Epithelial cell of prostate (primary cell): ENCODE results near the gene AARSD1.
"Not testable (repeated sequence)": the region's sequence is repeated elsewhere in the genome, so short reads cannot be mapped to it uniquely, and the experiment has no call there.

Experiments used
- DNase-seq: peaks from one replicate; pipeline ENCODE4 v3.0.0-alpha.2; 2011; ENCODE audit warnings: low read depth, low spot score
- H3K27ac ChIP-seq: fragments of 450-650 bp; 2 replicates; pipeline ENCODE4 v1.5.1; 2017; ENCODE audit warnings: mild to moderate bottlenecking

The AARSD1 gene, protein sequence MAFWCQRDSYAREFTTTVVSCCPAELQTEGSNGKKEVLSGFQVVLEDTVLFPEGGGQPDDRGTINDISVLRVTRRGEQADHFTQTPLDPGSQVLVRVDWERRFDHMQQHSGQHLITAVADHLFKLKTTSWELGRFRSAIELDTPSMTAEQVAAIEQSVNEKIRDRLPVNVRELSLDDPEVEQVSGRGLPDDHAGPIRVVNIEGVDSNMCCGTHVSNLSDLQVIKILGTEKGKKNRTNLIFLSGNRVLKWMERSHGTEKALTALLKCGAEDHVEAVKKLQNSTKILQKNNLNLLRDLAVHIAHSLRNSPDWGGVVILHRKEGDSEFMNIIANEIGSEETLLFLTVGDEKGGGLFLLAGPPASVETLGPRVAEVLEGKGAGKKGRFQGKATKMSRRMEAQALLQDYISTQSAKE

DNA sequence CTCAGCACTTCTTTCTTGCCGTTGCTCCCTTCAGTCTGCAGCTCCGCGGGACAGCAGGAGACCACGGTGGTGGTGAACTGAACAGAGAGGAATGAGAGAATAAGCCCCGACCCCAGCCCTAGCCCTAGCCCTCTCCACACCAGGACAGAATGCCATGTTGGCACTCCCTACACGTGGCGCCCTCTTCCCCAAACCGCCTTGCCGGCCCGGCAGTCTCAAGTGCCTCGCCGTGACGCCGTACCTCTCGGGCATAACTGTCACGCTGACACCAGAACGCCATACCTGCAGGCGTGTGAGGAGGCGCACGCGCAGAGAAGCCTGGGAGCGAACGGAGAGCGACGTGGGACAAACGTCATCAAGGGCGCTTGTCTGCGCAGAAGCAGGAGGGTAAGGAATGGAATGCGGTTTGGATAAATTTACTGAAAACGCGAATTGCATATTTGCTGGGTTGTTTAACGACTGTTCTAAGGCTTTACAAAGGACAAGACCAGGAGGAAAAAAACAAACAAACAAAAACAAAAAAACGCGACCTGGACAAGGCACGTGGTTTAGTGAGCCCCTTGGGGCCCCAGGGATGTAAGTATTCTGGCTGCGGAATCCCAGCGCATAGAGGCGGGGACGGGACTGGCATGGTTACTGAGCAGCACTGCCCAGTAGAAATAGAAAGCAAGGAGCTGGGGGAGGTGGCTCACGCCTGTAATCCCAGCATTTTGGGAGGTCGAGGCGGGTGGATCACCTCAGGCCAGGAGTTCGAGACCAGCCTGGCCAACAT lies at the start of gene AARSD1:
AARSD1 (minus strand) TSS at position 294 of the 772 bp plus-strand sequence; CDS start at position 280, 14 bp downstream.
- peak within 1 kb of the TSS; percentile 63 for H3K27ac ChIP-seq
- DNase-seq: peak; percentile 66

DNA sequence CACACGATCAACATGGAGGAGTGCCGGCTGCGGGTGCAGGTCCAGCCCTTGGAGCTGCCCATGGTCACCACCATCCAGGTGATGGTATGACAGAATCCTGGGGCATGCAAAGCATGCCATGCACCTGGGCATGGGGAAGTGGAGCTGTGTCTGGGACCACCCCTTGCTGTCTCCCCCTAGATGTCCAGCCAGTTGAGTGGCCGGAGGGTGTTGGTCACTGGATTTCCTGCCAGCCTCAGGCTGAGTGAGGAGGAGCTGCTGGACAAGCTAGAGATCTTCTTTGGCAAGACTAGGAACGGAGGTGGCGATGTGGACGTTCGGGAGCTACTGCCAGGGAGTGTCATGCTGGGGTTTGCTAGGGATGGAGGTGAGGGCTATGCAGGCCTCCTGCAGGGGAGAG lies 49.0 kb upstream of the AARSD1 start:
- H3K27ac ChIP-seq: no peak overlapping the region
- no peak for DNase-seq

DNA sequence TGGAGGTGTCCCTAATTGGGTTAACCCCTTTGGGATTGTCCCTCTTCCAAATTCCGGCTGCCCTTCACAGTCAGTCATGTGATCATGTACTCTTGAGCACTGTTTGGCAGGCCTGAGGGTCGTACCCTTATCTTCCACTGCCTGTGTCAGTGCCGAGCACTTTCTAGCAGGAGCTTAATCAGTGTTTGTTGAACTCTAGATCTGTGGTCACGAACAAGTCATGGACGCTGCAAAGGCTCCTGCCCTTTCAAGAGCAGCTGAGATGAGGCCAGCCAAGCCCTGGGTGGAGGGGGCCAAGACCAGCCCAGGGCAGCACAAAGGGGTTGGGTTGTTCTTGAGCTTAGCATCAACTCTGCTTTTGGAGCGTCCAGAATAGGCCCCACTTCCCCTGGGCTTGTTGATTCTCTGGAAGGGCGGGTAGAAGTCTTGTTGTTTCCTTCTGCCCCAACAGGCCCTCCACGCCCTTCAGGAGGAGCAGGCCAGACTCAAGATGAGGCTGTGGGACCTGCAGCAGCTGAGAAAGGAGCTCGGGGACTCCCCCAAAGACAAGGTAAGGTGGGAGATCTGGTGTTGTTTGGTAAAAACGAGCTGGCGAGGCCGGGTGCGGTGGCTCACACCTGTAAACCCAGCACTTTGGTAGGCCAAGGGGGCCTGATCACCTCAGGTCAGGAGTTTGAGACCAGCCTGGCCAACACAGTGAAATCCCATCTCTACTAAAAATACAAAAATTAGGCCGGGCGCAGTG lies 47.6 kb upstream of the AARSD1 start:
- H3K27ac ChIP-seq: no peak overlapping the region
- no peak for DNase-seq

DNA sequence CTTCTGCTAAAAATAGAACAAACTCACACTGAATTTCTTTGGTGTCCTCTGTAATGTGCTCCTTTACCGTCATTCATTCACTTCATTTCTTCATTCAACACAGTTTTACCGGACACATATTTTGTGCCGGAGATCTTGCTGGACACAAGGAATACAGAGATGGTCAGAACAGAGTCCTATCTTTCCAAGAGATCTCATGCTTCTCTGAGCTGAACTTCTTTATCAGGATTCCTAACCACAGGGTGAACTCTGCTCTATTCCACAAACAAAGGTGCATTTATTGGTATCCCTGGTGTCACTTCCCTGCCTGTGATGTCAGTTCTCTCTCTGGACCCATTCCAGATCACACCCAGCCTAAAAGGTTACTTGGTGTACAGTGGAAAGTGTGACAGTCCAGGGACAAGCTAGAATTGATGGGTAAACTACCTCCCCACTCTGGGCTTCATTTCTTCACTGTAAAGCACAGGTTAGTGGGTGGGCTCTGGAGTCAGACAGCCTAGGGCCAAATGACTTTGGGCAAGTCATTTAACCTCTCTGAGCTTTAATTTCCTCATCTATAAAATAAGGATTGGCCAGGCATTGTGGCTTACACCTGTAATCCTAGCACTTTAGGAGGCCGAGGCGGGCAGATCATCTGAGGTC lies 46.5 kb upstream of the AARSD1 start:
- no peak for DNase-seq
- no peak overlapping the region for H3K27ac ChIP-seq

DNA sequence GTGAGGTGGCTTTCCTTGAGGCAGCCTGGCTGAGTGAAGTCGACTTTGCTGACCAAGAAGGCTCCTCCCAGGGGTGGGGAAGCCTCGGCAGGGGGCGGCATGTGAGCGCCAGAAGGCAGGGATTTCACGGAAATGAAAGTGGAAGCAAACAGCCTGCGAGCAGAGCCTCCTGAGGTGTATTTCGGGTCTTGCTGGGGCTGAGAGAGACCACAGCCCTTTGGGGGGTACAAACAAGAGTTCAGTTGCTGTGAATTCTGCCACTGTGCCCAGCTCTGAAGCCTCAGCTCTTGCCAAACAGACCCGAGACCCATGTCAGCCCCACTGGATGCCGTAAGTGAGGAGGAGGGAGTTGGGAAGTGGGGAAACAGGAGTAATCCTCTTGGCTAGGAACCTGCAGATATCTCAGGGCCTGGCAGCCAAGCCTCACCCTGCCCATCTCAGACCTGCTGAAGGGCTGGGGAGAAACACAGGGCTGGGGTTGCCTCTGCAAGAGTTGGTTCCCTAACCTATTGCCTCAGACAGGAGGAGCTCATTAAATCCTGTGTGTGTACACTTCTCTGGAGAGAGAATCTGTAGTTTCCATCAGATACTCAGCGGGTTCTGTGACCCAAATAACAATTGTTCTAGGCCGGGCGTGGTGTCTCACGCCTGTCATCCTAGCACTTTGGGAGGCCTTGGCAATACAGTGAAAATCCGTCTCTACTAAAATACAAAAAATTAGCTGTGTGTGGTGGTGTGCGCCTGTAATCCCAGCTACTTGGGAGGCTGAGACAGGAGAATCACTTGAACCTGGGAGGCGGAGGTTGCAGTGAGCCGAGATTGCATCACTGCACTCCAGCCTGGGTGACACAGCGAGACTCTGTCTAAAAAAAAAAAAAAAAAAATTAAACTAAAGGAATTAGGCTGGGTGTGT lies 42.6 kb upstream of the AARSD1 start, which contains the start of gene IFI35:
IFI35 (plus strand) TSS at position 146 of the 913 bp plus-strand sequence; CDS start at position 310, 164 bp downstream.
- DNase-seq: peak; percentile 29
- H3K27ac ChIP-seq: peak within 1 kb of the TSS; percentile 62

DNA sequence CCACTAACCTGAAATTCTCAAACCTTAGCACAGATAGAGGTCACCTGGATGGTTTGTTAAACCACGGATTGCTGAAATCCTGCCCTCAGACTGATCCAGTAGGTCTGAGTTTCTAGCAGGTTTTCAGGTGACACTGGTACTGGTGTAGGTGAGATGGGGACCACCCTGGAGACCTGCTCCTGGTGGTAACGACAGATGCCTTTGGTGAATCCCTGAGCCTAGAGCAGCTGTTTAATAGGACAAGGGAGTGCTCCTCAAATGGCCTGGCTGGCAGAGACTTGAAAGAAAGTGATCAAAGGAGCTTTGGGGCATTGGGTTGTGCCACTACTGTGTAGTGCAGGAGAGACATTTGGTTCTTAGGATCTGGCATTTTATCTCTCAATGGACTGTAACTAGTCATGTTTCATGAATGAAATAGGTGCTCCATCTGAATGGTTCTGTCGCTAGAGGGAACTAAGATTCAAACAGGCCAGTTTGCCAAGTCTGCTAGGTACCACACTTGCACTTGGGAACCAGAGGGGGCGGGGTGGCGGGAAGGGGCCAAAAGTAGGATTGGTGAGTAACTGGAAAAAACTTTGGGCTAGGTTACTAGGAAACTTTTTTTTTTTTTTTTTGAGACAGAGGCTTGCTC lies 39.4 kb upstream of the AARSD1 start:
- H3K27ac ChIP-seq: peak overlapping the region; percentile 91
- DNase-seq: no peak

DNA sequence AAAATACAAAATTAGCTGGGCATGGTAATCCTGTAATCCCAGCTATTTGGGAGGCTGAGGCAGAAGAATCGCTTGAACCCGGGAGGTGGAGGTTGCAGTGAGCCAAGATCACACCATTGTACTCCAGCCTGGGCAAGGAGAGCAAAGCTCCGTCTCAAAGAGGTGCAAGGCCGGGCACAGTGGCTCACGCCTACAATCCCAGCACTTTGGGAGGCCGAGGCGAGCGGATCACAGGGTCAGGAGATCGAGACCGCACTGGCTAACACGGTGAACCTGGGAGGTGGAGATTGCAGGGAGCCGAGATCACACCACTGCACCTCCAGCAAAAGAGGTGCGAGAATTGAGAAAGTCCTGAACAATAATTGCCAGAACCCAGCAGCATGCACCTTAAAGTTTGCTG lies 36.6 kb upstream of the AARSD1 start:
- H3K27ac ChIP-seq: peak overlapping the region; percentile 91

DNA sequence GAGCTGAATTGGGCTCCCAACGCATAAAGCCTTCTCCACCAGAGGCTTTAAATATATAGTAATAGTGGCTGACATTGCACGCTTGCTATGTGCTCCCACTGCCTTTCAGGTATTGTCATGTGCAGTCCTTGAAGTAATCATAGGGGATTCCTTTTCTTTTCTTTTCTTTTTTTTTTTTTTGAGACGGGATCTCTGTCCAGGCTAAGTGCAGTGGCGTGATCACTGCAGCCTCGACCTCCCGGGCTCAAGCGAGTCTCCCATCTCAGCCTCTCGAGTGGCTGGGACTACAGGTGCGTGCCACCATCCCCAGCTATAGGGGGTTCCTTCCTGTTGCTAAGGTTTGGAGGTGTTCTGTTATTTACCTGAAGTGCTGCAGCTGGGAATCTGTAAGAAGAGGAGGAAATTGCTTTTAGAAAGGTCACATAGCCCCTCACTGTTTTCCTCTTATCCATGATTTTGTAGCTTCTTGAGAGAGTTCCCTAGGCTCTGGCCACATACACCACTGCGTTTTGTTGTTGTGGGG lies 34.8 kb upstream of the AARSD1 start:
- DNase-seq: no peak

More for the DNA sequence above, 36.6 kb upstream of the AARSD1 start:
- not testable (repeated sequence) for DNase-seq

DNA sequence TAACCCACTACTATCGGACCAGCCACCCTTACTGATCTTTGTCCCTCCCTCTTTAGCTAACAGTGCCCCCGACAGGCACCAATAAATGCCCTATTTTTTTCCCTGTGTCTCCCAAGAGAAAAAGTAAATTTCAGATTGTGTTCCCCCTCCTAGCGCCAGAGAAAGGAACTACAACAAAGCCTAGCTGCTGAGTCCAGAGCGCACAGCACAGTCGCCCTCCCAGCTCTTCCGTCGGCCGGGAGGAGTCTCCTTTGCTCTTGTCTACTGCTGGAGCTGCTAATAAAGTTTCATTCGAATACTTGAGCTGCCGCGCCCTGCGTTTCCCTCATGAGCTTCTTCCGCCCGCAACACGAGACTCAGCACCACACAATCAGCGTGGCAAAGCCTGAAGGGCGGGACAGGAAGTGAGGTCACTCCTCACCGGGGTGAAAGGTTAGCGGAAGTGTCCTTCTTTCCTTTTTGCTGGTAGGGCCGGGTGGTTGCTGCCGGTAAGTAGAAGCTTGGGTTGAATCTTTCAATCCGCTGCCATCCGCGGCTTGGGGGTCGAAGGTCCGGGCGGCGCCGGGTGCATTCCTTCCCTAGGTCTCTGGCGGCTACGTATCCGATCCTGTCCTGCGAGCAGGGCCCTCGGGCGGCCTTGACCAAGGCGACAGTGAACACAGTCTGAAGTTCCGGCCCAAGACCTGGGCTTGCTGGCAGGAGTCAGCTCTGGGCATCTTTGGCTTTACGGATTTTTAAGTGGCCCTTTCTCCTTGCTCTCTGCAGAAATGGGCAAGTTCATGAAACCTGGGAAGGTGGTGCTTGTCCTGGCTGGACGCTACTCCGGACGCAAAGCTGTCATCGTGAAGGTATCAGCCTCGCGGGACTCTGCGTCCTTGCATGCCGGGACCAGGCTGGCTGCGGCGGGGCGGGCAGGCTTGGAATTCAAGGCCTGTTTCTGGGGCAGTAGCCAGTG lies 34.0 kb upstream of the AARSD1 start, which contains the start of gene RPL27:
RPL27 (plus strand) TSS at position 436 of the 955 bp plus-strand sequence; CDS start at position 768, 332 bp downstream.
- DNase-seq: peak; percentile 100
- peak within 1 kb of the TSS; percentile 91 for H3K27ac ChIP-seq

More for the DNA sequence above, 34.8 kb upstream of the AARSD1 start:
- peak overlapping the region; percentile 91 for H3K27ac ChIP-seq

DNA sequence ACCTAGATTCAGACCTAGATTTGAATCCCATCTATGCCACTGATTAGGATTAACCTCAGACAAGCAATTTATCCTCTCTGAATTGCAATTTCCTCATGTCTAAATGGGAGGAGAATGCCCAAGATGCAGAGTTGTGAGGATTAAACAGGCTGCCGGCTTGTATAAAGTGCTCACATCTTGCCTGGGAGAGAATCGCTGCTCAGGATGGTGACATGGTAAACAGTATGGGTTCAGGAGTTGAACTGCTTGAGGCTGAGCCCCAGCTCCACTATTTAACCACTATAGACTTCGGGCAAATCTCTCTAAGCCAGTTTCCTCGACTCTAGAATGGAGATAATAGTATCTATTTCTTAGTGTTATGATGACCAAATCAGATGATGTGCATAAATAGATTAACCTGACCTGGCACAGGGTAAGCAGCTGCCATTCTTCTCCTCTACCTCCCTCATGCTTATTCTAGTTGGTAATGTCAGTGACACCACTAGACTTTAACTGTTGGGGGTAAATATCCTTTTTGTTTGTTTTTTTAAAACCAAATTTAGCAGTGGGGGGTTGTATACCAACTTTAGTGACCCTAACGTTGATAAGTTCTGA lies 33.2 kb upstream of the AARSD1 start:
- DNase-seq: no peak
- peak overlapping the region; percentile 91 for H3K27ac ChIP-seq

DNA sequence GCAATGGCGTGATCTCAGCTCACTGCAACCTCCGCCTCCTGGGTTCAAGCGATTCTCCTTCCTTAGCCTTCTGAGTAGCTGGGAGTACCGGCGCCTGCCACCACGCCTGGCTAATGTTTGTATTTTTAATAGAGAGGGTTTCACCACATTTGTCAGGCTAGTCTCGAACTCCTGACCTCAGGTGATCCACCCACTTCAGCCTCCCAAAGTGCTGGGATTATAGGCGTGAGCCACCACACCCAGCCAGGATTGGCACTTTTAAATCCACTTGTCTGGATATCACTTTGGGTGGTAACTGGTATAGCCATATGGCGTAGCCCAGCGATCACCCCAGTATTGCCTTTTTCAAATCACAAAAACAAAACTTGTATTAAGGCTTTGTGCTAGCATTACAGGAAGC lies 29.7 kb upstream of the AARSD1 start:
- DNase-seq, H3K27ac ChIP-seq: not testable (repeated sequence)

DNA sequence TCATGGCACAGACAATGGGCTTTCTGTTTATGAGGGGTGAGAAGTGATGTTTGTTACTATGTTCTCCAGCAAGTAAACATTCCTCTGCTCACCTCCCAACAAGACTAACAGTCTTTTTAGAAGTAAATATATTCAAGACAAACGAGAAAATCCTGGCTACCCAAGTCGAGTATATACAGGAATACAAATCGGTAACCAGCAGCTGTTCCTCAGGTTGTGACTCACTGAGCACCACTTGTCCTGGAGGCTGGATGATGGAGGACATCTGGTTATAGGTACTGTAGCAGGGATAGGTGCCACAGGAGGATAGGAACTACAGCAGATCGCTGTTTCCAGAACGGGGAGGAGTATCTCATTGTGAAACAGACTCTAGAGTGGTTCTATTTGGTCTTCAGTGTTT lies 28.6 kb upstream of the AARSD1 start:
- no peak overlapping the region for H3K27ac ChIP-seq
- DNase-seq: no peak

DNA sequence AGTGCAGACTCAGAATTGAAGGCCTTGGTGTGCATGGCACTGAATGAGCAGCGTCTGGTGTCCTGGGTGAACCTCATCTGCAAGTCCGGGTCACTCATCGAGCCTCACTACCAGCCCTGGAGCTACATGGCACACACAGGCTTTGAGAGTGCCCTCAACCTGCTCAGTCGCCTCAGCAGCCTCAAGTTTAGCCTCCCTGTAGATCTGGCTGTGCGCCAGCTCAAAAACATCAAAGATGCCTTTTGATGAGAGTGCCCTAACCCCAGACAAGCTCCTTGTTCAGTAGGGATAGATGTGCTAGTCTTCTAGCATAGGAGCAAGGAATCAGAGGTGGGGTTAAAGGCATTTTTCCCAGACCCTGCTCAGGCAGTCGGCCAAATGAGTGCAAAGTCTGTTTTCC lies 27.2 kb upstream of the AARSD1 start:
- no peak for DNase-seq
- peak overlapping the region; percentile 94 for H3K27ac ChIP-seq

DNA sequence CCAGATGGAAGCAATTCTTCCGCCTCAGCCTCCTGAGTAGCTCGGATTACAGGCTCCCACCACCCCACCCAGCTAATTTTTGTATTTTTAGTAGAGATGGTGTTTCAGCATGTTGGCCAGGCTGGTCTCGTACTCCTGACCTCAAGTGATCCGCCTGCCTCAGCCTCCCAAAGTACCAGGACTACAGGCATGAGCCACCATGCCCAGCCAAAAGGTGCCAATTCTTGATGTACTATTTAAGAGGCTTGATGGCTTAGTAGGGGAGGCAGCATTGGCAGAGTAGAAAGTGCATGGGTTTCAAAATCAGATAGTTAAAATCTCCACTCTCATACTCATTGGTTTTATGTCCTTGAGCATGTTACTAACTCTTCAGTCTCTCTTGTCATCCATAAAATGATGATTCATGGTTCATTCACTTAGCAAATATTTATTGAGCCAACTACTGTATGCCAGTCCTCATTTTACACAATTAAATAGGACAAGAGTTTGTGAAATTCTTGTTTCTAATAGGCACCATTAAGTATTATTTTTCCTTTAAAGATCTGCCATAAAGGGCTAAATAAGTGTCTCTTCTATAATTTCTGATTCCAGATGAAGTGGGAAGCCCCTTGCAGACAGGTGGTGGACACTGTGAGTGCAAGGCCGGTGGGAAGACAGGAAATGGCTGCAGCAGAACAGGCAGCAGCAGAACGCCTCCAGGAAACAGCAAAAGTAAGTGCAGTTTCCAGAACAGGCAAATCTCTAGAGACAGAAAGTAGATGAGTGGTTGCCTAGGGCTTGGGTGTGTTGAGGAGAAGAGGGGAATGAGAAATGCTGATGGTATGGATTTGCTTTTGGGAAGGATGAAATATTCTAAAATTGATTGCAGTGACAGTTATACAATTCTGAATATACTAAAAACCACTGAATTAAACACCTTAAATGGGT lies 25.7 kb upstream of the AARSD1 start:
- DNase-seq: no peak
- peak overlapping the region; percentile 94 for H3K27ac ChIP-seq

DNA sequence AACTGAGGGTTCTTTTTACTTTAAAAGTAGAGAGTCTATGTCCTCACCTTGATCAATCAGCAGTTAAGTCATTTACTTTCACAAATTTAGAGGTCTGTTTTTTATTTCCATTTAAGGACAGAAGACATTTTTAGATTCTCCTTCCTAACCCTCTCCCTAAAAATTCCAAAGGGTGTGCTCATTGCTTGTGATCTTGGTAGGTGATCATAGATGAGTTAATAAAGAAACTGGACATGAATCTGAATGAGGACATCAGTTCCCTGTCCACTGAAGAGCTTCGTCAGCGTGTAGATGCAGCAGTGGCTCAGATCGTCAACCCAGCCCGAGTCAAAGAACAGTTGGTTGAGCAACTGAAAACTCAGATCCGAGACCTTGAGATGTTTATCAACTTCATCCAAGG lies 24.9 kb upstream of the AARSD1 start:
- peak overlapping the region; percentile 94 for H3K27ac ChIP-seq
- DNase-seq: no peak

DNA sequence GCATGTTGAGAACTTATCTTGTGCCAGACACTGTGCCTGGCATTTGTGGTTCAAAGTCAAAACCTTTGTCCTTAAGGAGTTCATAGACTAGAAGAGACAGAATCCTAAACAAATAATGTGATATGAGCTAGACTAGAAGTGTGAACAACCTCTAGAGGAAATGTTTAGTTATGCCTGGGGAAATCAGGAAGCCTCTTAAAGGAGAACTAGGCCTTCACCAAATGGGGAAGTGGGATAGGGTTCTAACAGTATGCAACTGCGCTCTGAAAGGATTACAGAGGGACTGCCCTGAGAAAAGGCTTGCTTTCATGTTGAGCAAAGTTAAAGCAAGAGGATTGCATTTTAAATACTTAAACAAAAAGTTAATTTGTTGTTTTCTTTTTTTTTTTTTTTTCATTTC lies 21.0 kb upstream of the AARSD1 start:
- no peak overlapping the region for H3K27ac ChIP-seq
- DNase-seq: no peak
